ENCODE data around the gene SLC39A11.

DNA sequence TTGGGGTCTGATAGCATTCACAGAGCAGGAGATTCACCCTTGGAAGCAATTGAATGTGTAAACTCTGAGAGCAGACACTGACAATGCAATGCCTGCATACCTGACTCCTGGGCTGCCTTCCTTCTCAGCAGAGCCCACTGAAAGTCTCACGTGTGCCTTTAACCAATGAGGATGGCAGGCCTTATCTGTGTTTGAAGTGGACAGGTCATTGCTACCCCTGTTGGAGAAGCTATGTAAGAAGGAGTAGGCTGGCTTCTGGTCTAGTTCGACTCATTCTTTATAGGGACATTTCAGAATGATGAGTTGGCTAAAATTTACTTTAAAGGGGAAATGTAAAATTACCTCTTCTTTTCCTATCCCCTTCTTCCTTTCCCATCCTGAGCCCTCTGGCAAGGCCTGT is 446.3 kb downstream of the SLC39A11 start:
- TF ChIP-seq TEAD4 (CRISPR knock-in tag; IDR thresholded peaks at IDR 0.05) (no peak), ZNF317 (CRISPR knock-in tag; IDR thresholded peaks at IDR 0.05; ENCODE audit: borderline replicate concordance, low read depth) (no peak), ESRRA (CRISPR knock-in tag; IDR thresholded peaks at IDR 0.05; ENCODE audit: borderline replicate concordance) (no peak), ATF1 (CRISPR knock-in tag; IDR thresholded peaks at IDR 0.05) (no peak), ZNF138 (CRISPR knock-in tag; conservative IDR thresholded peaks at IDR 0.05) (no peak), SP1 (CRISPR knock-in tag; conservative IDR thresholded peaks at IDR 0.05) (no peak), NR1H2 (CRISPR knock-in tag; IDR thresholded peaks at IDR 0.05) (no peak)
- TF ChIP-seq, protein P1, sequence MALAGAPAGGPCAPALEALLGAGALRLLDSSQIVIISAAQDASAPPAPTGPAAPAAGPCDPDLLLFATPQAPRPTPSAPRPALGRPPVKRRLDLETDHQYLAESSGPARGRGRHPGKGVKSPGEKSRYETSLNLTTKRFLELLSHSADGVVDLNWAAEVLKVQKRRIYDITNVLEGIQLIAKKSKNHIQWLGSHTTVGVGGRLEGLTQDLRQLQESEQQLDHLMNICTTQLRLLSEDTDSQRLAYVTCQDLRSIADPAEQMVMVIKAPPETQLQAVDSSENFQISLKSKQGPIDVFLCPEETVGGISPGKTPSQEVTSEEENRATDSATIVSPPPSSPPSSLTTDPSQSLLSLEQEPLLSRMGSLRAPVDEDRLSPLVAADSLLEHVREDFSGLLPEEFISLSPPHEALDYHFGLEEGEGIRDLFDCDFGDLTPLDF (CRISPR knock-in tag; IDR thresholded peaks at IDR 0.05): no peak
- TF ChIP-seq, protein P2, sequence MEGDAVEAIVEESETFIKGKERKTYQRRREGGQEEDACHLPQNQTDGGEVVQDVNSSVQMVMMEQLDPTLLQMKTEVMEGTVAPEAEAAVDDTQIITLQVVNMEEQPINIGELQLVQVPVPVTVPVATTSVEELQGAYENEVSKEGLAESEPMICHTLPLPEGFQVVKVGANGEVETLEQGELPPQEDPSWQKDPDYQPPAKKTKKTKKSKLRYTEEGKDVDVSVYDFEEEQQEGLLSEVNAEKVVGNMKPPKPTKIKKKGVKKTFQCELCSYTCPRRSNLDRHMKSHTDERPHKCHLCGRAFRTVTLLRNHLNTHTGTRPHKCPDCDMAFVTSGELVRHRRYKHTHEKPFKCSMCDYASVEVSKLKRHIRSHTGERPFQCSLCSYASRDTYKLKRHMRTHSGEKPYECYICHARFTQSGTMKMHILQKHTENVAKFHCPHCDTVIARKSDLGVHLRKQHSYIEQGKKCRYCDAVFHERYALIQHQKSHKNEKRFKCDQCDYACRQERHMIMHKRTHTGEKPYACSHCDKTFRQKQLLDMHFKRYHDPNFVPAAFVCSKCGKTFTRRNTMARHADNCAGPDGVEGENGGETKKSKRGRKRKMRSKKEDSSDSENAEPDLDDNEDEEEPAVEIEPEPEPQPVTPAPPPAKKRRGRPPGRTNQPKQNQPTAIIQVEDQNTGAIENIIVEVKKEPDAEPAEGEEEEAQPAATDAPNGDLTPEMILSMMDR (IDR thresholded peaks at IDR 0.05): no peak
- TF ChIP-seq, protein P3, sequence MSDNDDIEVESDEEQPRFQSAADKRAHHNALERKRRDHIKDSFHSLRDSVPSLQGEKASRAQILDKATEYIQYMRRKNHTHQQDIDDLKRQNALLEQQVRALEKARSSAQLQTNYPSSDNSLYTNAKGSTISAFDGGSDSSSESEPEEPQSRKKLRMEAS (CRISPR knock-in tag; IDR thresholded peaks at IDR 0.05): no peak
- TF ChIP-seq, protein P4, sequence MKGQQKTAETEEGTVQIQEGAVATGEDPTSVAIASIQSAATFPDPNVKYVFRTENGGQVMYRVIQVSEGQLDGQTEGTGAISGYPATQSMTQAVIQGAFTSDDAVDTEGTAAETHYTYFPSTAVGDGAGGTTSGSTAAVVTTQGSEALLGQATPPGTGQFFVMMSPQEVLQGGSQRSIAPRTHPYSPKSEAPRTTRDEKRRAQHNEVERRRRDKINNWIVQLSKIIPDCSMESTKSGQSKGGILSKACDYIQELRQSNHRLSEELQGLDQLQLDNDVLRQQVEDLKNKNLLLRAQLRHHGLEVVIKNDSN (CRISPR knock-in tag; IDR thresholded peaks at IDR 0.05): no peak
- TF ChIP-seq, protein P5, sequence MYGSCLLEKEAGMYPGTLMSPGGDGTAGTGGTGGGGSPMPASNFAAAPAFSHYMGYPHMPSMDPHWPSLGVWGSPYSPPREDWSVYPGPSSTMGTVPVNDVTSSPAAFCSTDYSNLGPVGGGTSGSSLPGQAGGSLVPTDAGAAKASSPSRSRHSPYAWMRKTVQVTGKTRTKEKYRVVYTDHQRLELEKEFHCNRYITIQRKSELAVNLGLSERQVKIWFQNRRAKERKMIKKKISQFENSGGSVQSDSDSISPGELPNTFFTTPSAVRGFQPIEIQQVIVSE (CRISPR knock-in tag; IDR thresholded peaks at IDR 0.05; ENCODE audit: borderline replicate concordance): no peak
- TF ChIP-seq, protein P6, sequence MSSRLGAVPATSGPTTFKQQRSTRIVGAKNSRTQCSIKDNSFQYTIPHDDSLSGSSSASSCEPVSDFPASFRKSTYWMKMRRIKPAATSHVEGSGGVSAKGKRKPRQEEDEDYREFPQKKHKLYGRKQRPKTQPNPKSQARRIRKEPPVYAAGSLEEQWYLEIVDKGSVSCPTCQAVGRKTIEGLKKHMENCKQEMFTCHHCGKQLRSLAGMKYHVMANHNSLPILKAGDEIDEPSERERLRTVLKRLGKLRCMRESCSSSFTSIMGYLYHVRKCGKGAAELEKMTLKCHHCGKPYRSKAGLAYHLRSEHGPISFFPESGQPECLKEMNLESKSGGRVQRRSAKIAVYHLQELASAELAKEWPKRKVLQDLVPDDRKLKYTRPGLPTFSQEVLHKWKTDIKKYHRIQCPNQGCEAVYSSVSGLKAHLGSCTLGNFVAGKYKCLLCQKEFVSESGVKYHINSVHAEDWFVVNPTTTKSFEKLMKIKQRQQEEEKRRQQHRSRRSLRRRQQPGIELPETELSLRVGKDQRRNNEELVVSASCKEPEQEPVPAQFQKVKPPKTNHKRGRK (CRISPR knock-in tag; IDR thresholded peaks at IDR 0.05; ENCODE audit: borderline replicate concordance): no peak
- TF ChIP-seq, protein P7, sequence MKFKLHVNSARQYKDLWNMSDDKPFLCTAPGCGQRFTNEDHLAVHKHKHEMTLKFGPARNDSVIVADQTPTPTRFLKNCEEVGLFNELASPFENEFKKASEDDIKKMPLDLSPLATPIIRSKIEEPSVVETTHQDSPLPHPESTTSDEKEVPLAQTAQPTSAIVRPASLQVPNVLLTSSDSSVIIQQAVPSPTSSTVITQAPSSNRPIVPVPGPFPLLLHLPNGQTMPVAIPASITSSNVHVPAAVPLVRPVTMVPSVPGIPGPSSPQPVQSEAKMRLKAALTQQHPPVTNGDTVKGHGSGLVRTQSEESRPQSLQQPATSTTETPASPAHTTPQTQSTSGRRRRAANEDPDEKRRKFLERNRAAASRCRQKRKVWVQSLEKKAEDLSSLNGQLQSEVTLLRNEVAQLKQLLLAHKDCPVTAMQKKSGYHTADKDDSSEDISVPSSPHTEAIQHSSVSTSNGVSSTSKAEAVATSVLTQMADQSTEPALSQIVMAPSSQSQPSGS (CRISPR knock-in tag; IDR thresholded peaks at IDR 0.05; ENCODE audit: borderline replicate concordance, low read depth): no peak
